Endothelial cell of umbilical vein (primary cell): ENCODE measurements around the gene OLIG3. TPM values are rescaled to one million over a fixed set of nuclear protein-coding genes. Genes with fewer than 3 reads are reported as not detected.

Experiments
- BruUV-seq: library from RNA; stranded (reverse); fragments of 400-500 nt; replicated peaks from 2 replicates; lab custom pipeline; 2021; lab: Mats Ljungman, UMichigan
- CTCF ChIA-PET: fragments of 300-600, 350-600 bp; sonication (Branson Sonifier 250); formaldehyde crosslinking; loops from one replicate; lab custom pipeline; 2021; ENCODE audit warnings: antibody characterized with exemption, inconsistent platforms; lab: Charles Lee
- POLR2A ChIA-PET: fragments of 300-600, 350-600 bp; sonication (Branson Sonifier 250); formaldehyde crosslinking; loops from one replicate; lab custom pipeline; 2021; ENCODE audit warnings: antibody characterized with exemption, inconsistent platforms; lab: Charles Lee
- DNase-seq: peaks from one replicate; pipeline ENCODE4 v3.0.0-alpha.2; 2011; ENCODE audit warnings: low read depth, low spot score
- FAIRE-seq: peaks from 2 replicates; lab custom pipeline; 2011; peaks lifted over from hg19 to GRCh38; lab: Jason Lieb, UNC
- H2AFZ ChIP-seq: 2 replicates; pipeline ENCODE4 v1.6.0; 2012; ENCODE audit warnings: low read depth, low read length, control low read depth, inconsistent platforms
- H3K27ac ChIP-seq: 2 replicates; pipeline ENCODE4 v1.5.1; 2011; ENCODE audit warnings: low read depth, mild to moderate bottlenecking, control low read depth, low read length, moderate library complexity; ENCODE audit not compliant: insufficient read depth
- H3K27me3 ChIP-seq, 2 experiments: 2 replicates each; pipeline versions ENCODE4 v1.6.0 to v1.6.1; 2011; ENCODE audit warnings: low read length in 2 of 2, mixed read lengths in 1 of 2; ENCODE audit not compliant: control insufficient read depth in 2 of 2, insufficient read depth in 2 of 2
- H3K36me3 ChIP-seq, 2 experiments: 2 replicates in 1 of 2; 3 replicates in 1 of 2; pipeline ENCODE4 v1.5.1; 2011; ENCODE audit warnings: low read length in 2 of 2, mild to moderate bottlenecking in 1 of 2, moderate library complexity in 1 of 2; ENCODE audit not compliant: control insufficient read depth in 2 of 2, insufficient read depth in 2 of 2; ENCODE audit errors: extremely low read depth in 1 of 2
- H3K4me1 ChIP-seq: 3 replicates; pipeline ENCODE4 v1.5.1; 2011; ENCODE audit warnings: mild to moderate bottlenecking, low read length; ENCODE audit not compliant: control insufficient read depth, insufficient read depth; ENCODE audit errors: extremely low read depth
- H3K4me2 ChIP-seq: 2 replicates; pipeline ENCODE4 v1.6.1; 2011; ENCODE audit warnings: low read length, control low read depth, mixed read lengths; ENCODE audit not compliant: insufficient read depth
- H3K4me3 ChIP-seq, 3 experiments: fragments of 200-600 bp in 1 of 3; sonication (generic), shearing (Covaris generic) in 1 of 3; replicated peaks in 1 of 3; 2 replicates each; pipeline ENCODE4 v1.5.1; 2011 to 2016; ENCODE audit warnings: control low read depth in 3 of 3, low read length in 3 of 3, mild to moderate bottlenecking in 2 of 3, inconsistent platforms in 1 of 3, low read depth in 1 of 3, moderate library complexity in 1 of 3; ENCODE audit not compliant: insufficient read depth in 1 of 3
- H3K79me2 ChIP-seq: 2 replicates; pipeline ENCODE4 v1.6.0; 2012; ENCODE audit warnings: low read length, inconsistent platforms; ENCODE audit not compliant: control insufficient read depth, insufficient read depth
- H3K9ac ChIP-seq: replicated peaks from 2 replicates; pipeline ENCODE3; 2011; ENCODE audit warnings: low read length, control low read depth; ENCODE audit not compliant: insufficient read depth; ENCODE audit errors: extremely low read depth
- H3K9me1 ChIP-seq: replicated peaks from 3 replicates; pipeline ENCODE4 v1.6.0; 2011; ENCODE audit warnings: mild to moderate bottlenecking, low read length; ENCODE audit not compliant: control insufficient read depth, insufficient read depth; ENCODE audit errors: extremely low read depth
- H3K9me3 ChIP-seq: replicated peaks from 2 replicates; pipeline ENCODE4 v1.5.1; 2012; ENCODE audit warnings: low read length, inconsistent platforms; ENCODE audit not compliant: control insufficient read depth, insufficient read depth
- H4K20me1 ChIP-seq: replicated peaks from 2 replicates; pipeline ENCODE3; 2011; ENCODE audit warnings: mild to moderate bottlenecking, low read length; ENCODE audit not compliant: control insufficient read depth, insufficient read depth; ENCODE audit errors: extremely low read depth
- CTCF ChIP-seq, 2 donors: IDR thresholded peaks; 1 replicate in 1 of 2; 2 replicates in 1 of 2; pipeline ENCODE4 v1.5.1; 2011; ENCODE audit warnings: low read length in 2 of 2, mild to moderate bottlenecking in 2 of 2, moderate library complexity in 2 of 2, control low read depth in 1 of 2, inconsistent platforms in 1 of 2, low read depth in 1 of 2; ENCODE audit not compliant: insufficient read depth in 1 of 2; ENCODE audit errors: extremely low read depth in 1 of 2
- EZH2 ChIP-seq: IDR thresholded peaks from 2 replicates; pipeline ENCODE4 v1.6.1; 2012; ENCODE audit warnings: borderline replicate concordance, low read depth, mild to moderate bottlenecking, moderate library complexity, low read length, inconsistent platforms; ENCODE audit not compliant: severe bottlenecking
- FOS ChIP-seq: IDR thresholded peaks from 2 replicates; pipeline ENCODE4 v1.6.1; 2011; ENCODE audit warnings: mild to moderate bottlenecking, low read length, moderate library complexity, borderline replicate concordance; ENCODE audit not compliant: insufficient read depth
- GATA2 ChIP-seq: IDR thresholded peaks from 2 replicates; pipeline ENCODE4 v1.7.0; 2011; ENCODE audit warnings: low read depth, mild to moderate bottlenecking, moderate library complexity, mixed read lengths, low read length; ENCODE audit not compliant: insufficient read length, insufficient read depth
- JUN ChIP-seq: IDR thresholded peaks from 2 replicates; pipeline ENCODE4 v1.6.1; 2011; ENCODE audit warnings: borderline replicate concordance, low read depth; ENCODE audit not compliant: insufficient read length, insufficient read depth
- MAX ChIP-seq: IDR thresholded peaks from 2 replicates; pipeline ENCODE4 v1.6.1; 2011; ENCODE audit not compliant: insufficient read depth, insufficient read length
- MYC ChIP-seq: IDR thresholded peaks from one replicate; pipeline ENCODE4 v1.6.1; 2011; ENCODE audit warnings: mild to moderate bottlenecking, low read depth, low read length
- POLR2A ChIP-seq: IDR thresholded peaks from 2 replicates; pipeline ENCODE4 v1.6.1; 2012; ENCODE audit warnings: low read depth, mild to moderate bottlenecking, control low read depth, low read length
- POLR2AphosphoS5 ChIP-seq: IDR thresholded peaks from 2 replicates; pipeline ENCODE4 v1.6.1; 2012; ENCODE audit warnings: low read depth, mild to moderate bottlenecking, control low read depth, low read length, moderate library complexity; ENCODE audit not compliant: insufficient read depth
- dilution Hi-C: fragments of 300-500 bp; cut with MboI; formaldehyde crosslinking; loops from one replicate; pipeline ENCODE4 v1.15.0; 2019; ENCODE audit warnings: low sequenced_read_pairs; ENCODE audit not compliant: extremely low pct_ligation_motif_present
- intact Hi-C: fragments of 100-400 bp; cut with micrococcal nuclease; formaldehyde crosslinking; loops from one replicate; pipeline ENCODE4 v1.10.0; 2022
- polyA plus RNA-seq, 4 experiments: library from polyadenylated mRNA; depleted of rRNA in 3 of 4; stranded (reverse) in 3 of 4; unstranded in 1 of 4; fragments of >200 nt; gene quantifications; 2 replicates each; pipeline versions ENCODE4 v1.2.1 to v1.2.3, GENCODE V29; 2011 to 2012; ENCODE audit warnings: missing spikeins in 1 of 4
- total RNA-seq: library from RNA; stranded (reverse); gene quantifications from 2 replicates; pipeline ENCODE4 v1.2.3, GENCODE V29; 2021

The OLIG3 gene
- total and polyA plus RNA-seq, 2 donors (not counting 3 experiments of a cell fraction or from before 2014, with no cell fraction given) = not detected

GRCh38 chr6:137512757-137513605, 18.8 kb upstream of the OLIG3 start:
- H3K4me3 ChIP-seq = no peak overlapping the region
- CTCF ChIA-PET = interaction anchor here (1.4 kb wide), 1 partner anchor 9 kb away, joined by 4 read pairs; no protein-coding TSS in a partner anchor
- H3K27ac ChIP-seq = no peak overlapping the region
- H3K4me2 ChIP-seq = no peak overlapping the region
- H3K9me1 ChIP-seq = no peaks in the 10 kb centered on the region
- BruUV-seq = no TSS peak
- POLR2A ChIA-PET = no interaction called here
- no peaks in the 10 kb centered on the region for H3K9me3 ChIP-seq
- H3K4me1 ChIP-seq = no peaks in the 10 kb centered on the region
- no peak overlapping the region for H2AFZ ChIP-seq
- no peak for FAIRE-seq
- no peak for DNase-seq
- H3K79me2 ChIP-seq = no peaks in the 10 kb centered on the region
- peaks cover 31 to 42% of the 10 kb centered on the region in 2 experiments for H3K27me3 ChIP-seq
- dilution Hi-C loops = no loop called here
- H4K20me1 ChIP-seq = no peaks in the 10 kb centered on the region
- no peaks in the 10 kb centered on the region for H3K36me3 ChIP-seq
- H3K9ac ChIP-seq = no peak overlapping the region
- intact Hi-C loops = no loop called here
- TF ChIP-seq POLR2AphosphoS5 = no peak
- no peak for TF ChIP-seq MYC
- TF ChIP-seq FOS = no peak
- TF ChIP-seq CTCF (IDR thresholded peaks at IDR 0.05; ENCODE audit: extremely low read depth in 1 of 2, insufficient read depth in 1 of 2, low read depth in 1 of 2, low read length in 2 of 2) = no peak
- TF ChIP-seq EZH2 = no peak
- no peak for TF ChIP-seq POLR2A
- TF ChIP-seq MAX = no peak
- TF ChIP-seq JUN = no peak
- no peak for TF ChIP-seq GATA2
